ENCODE results near the gene SSTR3. TPM values are rescaled to one million over a fixed set of nuclear protein-coding genes. Genes with fewer than 3 reads are reported as not detected.
"Not testable (repeated sequence)": the region's sequence is repeated elsewhere in the genome, so short reads cannot be mapped to it uniquely, and the experiment has no call there.

SSTR3 gene
- total RNA-seq, 2 donors from 2014 or later, result not detected

GRCh38 chr22:37202716-37203115 is 9.6 kb downstream of the SSTR3 start:
- H3K27me3 ChIP-seq, result no peaks in the 10 kb centered on the region
- DNase-seq (ENCODE audit: low spot score), result no peak
- TF ChIP-seq, protein P1, sequence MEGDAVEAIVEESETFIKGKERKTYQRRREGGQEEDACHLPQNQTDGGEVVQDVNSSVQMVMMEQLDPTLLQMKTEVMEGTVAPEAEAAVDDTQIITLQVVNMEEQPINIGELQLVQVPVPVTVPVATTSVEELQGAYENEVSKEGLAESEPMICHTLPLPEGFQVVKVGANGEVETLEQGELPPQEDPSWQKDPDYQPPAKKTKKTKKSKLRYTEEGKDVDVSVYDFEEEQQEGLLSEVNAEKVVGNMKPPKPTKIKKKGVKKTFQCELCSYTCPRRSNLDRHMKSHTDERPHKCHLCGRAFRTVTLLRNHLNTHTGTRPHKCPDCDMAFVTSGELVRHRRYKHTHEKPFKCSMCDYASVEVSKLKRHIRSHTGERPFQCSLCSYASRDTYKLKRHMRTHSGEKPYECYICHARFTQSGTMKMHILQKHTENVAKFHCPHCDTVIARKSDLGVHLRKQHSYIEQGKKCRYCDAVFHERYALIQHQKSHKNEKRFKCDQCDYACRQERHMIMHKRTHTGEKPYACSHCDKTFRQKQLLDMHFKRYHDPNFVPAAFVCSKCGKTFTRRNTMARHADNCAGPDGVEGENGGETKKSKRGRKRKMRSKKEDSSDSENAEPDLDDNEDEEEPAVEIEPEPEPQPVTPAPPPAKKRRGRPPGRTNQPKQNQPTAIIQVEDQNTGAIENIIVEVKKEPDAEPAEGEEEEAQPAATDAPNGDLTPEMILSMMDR (IDR thresholded peaks at IDR 0.05), result no peak
- H3K36me3 ChIP-seq, result no peaks in the 10 kb centered on the region
- no peaks in the 10 kb centered on the region for H3K9me3 ChIP-seq
- no peak overlapping the region for H3K27ac ChIP-seq
- H3K4me1 ChIP-seq, result peaks cover 0 to 19% of the 10 kb centered on the region in 2 donors
- no peak overlapping the region for H3K4me3 ChIP-seq

- no peak overlapping the region for H3K27ac ChIP-seq
- H3K4me1 ChIP-seq, result peaks cover 0 to 25% of the 10 kb centered on the region in 2 donors
- no peaks in the 10 kb centered on the region for H3K9me3 ChIP-seq
- DNase-seq (ENCODE audit: low spot score), result no peak
- TF ChIP-seq, protein P1 (IDR thresholded peaks at IDR 0.05), result no peak
- H3K4me3 ChIP-seq, result no peak overlapping the region
- no peaks in the 10 kb centered on the region for H3K27me3 ChIP-seq
- H3K36me3 ChIP-seq, result no peaks in the 10 kb centered on the region
Observed at GRCh38 chr22:37202001-37202555, 10.2 kb downstream of the SSTR3 start.

DNA sequence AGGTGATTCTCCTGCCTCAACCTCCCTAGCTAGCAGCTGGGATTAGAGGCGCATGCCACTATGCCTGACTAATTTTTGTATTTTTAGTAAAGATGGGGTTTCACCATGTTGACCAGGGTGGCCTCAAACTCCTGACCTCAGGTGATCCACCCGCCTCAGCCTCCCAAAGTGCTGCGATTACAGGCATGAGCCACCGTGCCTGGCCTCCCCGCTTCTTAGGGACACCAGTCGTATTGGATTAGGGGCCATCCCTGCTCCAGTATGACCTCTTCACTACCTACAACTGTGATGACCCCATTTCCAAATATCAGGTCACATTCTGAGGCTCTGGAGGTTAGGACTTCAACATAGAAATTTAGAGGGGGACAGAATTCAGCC is 10.8 kb downstream of the SSTR3 start:
- not testable (repeated sequence) for H3K36me3 ChIP-seq; H3K27ac ChIP-seq; H3K9me3 ChIP-seq; DNase-seq (ENCODE audit: low spot score); H3K27me3 ChIP-seq; H3K4me3 ChIP-seq
- peaks cover 0 to 32% of the 10 kb centered on the region in 2 donors for H3K4me1 ChIP-seq

DNA sequence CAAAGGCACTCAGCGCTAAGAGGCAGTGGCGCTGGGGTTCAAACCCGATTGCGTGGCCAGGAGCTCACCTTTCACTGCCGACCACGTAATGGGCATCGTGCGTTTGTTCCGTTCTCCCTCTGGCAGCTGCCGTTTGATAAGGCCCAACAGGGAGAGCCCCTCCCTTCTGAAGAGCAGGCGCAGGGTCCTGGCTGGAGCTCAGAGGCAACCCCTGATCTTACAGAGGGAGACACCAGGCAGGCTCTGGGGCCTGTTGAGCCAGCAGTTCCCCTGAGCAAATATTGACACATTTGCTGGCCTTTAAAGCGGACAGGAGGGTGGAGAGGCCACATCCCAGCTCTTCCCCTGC is 12.5 kb downstream of the SSTR3 start:
- TF ChIP-seq, protein P1 (IDR thresholded peaks at IDR 0.05), result peak in 1 of 2 donors; percentile 26
- no peaks in the 10 kb centered on the region for H3K9me3 ChIP-seq
- no peak for DNase-seq (ENCODE audit: low spot score)
- H3K27me3 ChIP-seq, result no peaks in the 10 kb centered on the region
- peak overlapping the region in 1 of 2 donors; percentile 70 for H3K4me3 ChIP-seq
- H3K27ac ChIP-seq, result peak overlapping the region; percentile 28 to 98
- no peaks in the 10 kb centered on the region for H3K36me3 ChIP-seq
- H3K4me1 ChIP-seq, result peaks cover 0 to 44% of the 10 kb centered on the region in 2 donors

GRCh38 chr22:37199103-37199759 is 13.0 kb downstream of the SSTR3 start:
- no peaks in the 10 kb centered on the region for H3K9me3 ChIP-seq
- H3K27me3 ChIP-seq, result no peaks in the 10 kb centered on the region
- peak overlapping the region; percentile 41 to 70 for H3K4me3 ChIP-seq
- no peaks in the 10 kb centered on the region for H3K36me3 ChIP-seq
- H3K4me1 ChIP-seq, result peaks cover 0 to 44% of the 10 kb centered on the region in 2 donors
- TF ChIP-seq, protein P1 (IDR thresholded peaks at IDR 0.05), result peak; percentile 91 to 95
- H3K27ac ChIP-seq, result peak overlapping the region; percentile 96 to 98
- peak; percentile 99 for DNase-seq (ENCODE audit: low spot score)

GRCh38 chr22:37198258-37199102 is 13.8 kb downstream of the SSTR3 start:
- H3K9me3 ChIP-seq, result no peaks in the 10 kb centered on the region
- peak; percentile 87 for DNase-seq (ENCODE audit: low spot score)
- no peaks in the 10 kb centered on the region for H3K36me3 ChIP-seq
- H3K4me1 ChIP-seq, result peaks cover 0 to 48% of the 10 kb centered on the region in 2 donors
- TF ChIP-seq, protein P1 (IDR thresholded peaks at IDR 0.05), result peak; percentile 88 to 96
- H3K27ac ChIP-seq, result peak overlapping the region; percentile 96 to 98
- H3K4me3 ChIP-seq, result peak overlapping the region; percentile 41 to 70
- H3K27me3 ChIP-seq, result no peaks in the 10 kb centered on the region
